Tibial nerve (tissue), 3 donors: ENCODE results near the gene KAT2A.
"Not testable (repeated sequence)": the region's sequence is repeated elsewhere in the genome, so short reads cannot be mapped to it uniquely, and the experiment has no call there.

Source experiments
- POLR2A ChIP-seq, 2 donors: fragments of 450-650 bp; IDR thresholded peaks; one replicate each; pipeline ENCODE4 v1.6.1; 2017; ENCODE audit warnings: antibody characterized with exemption in 2 of 2, mild to moderate bottlenecking in 2 of 2, moderate library complexity in 2 of 2
- TF ChIP-seq, protein P1 (sequence below), 5 experiments: fragments of 200-600 bp in 3 of 5; fragments of 450-650 bp in 2 of 5; sonication (generic) in 3 of 5; IDR thresholded peaks; one replicate each; pipeline ENCODE4 v1.5.1; 2016 to 2019; ENCODE audit warnings: antibody characterized with exemption in 5 of 5, mild to moderate bottlenecking in 3 of 5, moderate library complexity in 2 of 5

DNA sequence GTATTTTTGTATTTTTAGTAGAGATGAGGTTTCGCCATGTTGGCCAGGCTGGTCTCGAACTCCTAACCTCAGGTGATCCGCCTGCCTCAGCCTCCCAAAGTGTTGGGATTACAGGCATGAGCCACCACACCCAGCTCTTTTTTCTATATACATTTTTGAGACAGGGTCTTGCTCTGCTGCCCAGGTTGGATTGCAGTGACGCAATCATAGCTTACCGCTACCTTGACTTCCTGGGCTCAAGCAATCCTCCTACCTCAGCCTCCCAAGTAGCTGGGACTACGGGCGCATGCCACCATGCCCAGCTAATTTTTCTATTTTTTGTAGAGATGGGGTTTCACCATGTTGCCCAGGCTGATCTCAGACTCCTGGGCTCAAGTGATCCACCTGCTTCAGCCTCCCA, 19.5 kb upstream of the KAT2A start:
- not testable (repeated sequence) for TF ChIP-seq POLR2A (IDR thresholded peaks at IDR 0.05)
- TF ChIP-seq, protein P1, sequence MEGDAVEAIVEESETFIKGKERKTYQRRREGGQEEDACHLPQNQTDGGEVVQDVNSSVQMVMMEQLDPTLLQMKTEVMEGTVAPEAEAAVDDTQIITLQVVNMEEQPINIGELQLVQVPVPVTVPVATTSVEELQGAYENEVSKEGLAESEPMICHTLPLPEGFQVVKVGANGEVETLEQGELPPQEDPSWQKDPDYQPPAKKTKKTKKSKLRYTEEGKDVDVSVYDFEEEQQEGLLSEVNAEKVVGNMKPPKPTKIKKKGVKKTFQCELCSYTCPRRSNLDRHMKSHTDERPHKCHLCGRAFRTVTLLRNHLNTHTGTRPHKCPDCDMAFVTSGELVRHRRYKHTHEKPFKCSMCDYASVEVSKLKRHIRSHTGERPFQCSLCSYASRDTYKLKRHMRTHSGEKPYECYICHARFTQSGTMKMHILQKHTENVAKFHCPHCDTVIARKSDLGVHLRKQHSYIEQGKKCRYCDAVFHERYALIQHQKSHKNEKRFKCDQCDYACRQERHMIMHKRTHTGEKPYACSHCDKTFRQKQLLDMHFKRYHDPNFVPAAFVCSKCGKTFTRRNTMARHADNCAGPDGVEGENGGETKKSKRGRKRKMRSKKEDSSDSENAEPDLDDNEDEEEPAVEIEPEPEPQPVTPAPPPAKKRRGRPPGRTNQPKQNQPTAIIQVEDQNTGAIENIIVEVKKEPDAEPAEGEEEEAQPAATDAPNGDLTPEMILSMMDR (IDR thresholded peaks at IDR 0.05), result not testable (repeated sequence)
